ENCODE results near the gene BRWD1. TPM values are rescaled to one million over a fixed set of nuclear protein-coding genes. Genes with fewer than 3 reads are reported as not detected.
A peak's percentile ranks its signal among the peaks of the same experiment; 100 is the strongest.

BRWD1 gene
- total and polyA plus RNA-seq, 9 donors: 21.9 to 49.0 (median 29.6) TPM

- H3K27me3 ChIP-seq (ENCODE audit: control insufficient read depth, insufficient read depth, low read length): no peaks in the 10 kb centered on the region
- H3K27ac ChIP-seq (ENCODE audit: low read length): peak overlapping the region; percentile 94
- DNase-seq: no peak
- H3K36me3 ChIP-seq (ENCODE audit: control insufficient read depth, insufficient read depth, low read length): peaks cover 18% of the 10 kb centered on the region
- peaks cover 11% of the 10 kb centered on the region for H3K4me1 ChIP-seq (ENCODE audit: control insufficient read depth, insufficient read depth, low read length)
- H3K4me3 ChIP-seq (ENCODE audit: low read length): peak overlapping the region; percentile 80
- no peaks in the 10 kb centered on the region for H3K9me3 ChIP-seq (replicated peaks; ENCODE audit: control insufficient read depth, low read depth, low read length)
- WGBS (ENCODE audit: insufficient coverage): 0% methylated on average over 7 of the region's 11 CpGs
Measured at GRCh38 chr21:39348040-39348354, 34.6 kb upstream of the BRWD1 start.

GRCh38 chr21:39347537-39347936 lies 34.1 kb upstream of the BRWD1 start:
- WGBS (ENCODE audit: insufficient coverage): 22% methylated on average over 5 of the region's 10 CpGs
- H3K36me3 ChIP-seq (ENCODE audit: control insufficient read depth, insufficient read depth, low read length): peaks cover 18% of the 10 kb centered on the region
- H3K4me1 ChIP-seq (ENCODE audit: control insufficient read depth, insufficient read depth, low read length): peaks cover 11% of the 10 kb centered on the region
- H3K27me3 ChIP-seq (ENCODE audit: control insufficient read depth, insufficient read depth, low read length): no peaks in the 10 kb centered on the region
- no peaks in the 10 kb centered on the region for H3K9me3 ChIP-seq (replicated peaks; ENCODE audit: control insufficient read depth, low read depth, low read length)
- peak; percentile 18 for DNase-seq
- peak overlapping the region; percentile 80 for H3K4me3 ChIP-seq (ENCODE audit: low read length)
- H3K27ac ChIP-seq (ENCODE audit: low read length): peak overlapping the region; percentile 94

- WGBS (ENCODE audit: insufficient coverage): no CpG with 5 or more reads among the region's 7 CpGs
- peak; percentile 3 for DNase-seq
- Histone ChIP-seq H3K27me3 (ENCODE audit: control insufficient read depth, insufficient read depth, low read length) (no peaks in the 10 kb centered on the region), H3K4me1 (ENCODE audit: control insufficient read depth, insufficient read depth, low read length) (peaks cover 11% of the 10 kb centered on the region), H3K36me3 (ENCODE audit: control insufficient read depth, insufficient read depth, low read length) (peaks cover 21% of the 10 kb centered on the region), H3K4me3 (ENCODE audit: low read length) (no peak overlapping the region), H3K9me3 (replicated peaks; ENCODE audit: control insufficient read depth, low read depth, low read length) (no peaks in the 10 kb centered on the region), H3K27ac (ENCODE audit: low read length) (no peak overlapping the region)
Measured at GRCh38 chr21:39346671-39347331, 33.4 kb upstream of the BRWD1 start.

- H3K9me3 ChIP-seq (replicated peaks; ENCODE audit: control insufficient read depth, low read depth, low read length): no peaks in the 10 kb centered on the region
- H3K36me3 ChIP-seq (ENCODE audit: control insufficient read depth, insufficient read depth, low read length): peaks cover 26% of the 10 kb centered on the region
- no peak for DNase-seq
- no peak overlapping the region for H3K4me3 ChIP-seq (ENCODE audit: low read length)
- no CpG with 5 or more reads among the region's 3 CpGs for WGBS (ENCODE audit: insufficient coverage)
- peaks cover 11% of the 10 kb centered on the region for H3K4me1 ChIP-seq (ENCODE audit: control insufficient read depth, insufficient read depth, low read length)
- no peak overlapping the region for H3K27ac ChIP-seq (ENCODE audit: low read length)
- H3K27me3 ChIP-seq (ENCODE audit: control insufficient read depth, insufficient read depth, low read length): no peaks in the 10 kb centered on the region
Measured at GRCh38 chr21:39346206-39346605, 32.8 kb upstream of the BRWD1 start.

GRCh38 chr21:39345440-39345839 lies 32.0 kb upstream of the BRWD1 start:
- Histone ChIP-seq H3K4me3 (ENCODE audit: low read length) (no peak overlapping the region), H3K4me1 (ENCODE audit: control insufficient read depth, insufficient read depth, low read length) (peaks cover 11% of the 10 kb centered on the region), H3K36me3 (ENCODE audit: control insufficient read depth, insufficient read depth, low read length) (peaks cover 31% of the 10 kb centered on the region), H3K27ac (ENCODE audit: low read length) (no peak overlapping the region), H3K9me3 (replicated peaks; ENCODE audit: control insufficient read depth, low read depth, low read length) (no peaks in the 10 kb centered on the region), H3K27me3 (ENCODE audit: control insufficient read depth, insufficient read depth, low read length) (no peaks in the 10 kb centered on the region)
- DNase-seq: no peak
- WGBS (ENCODE audit: insufficient coverage): 80% methylated on average over 2 of the region's 6 CpGs

GRCh38 chr21:39344848-39345247 lies 31.4 kb upstream of the BRWD1 start:
- Histone ChIP-seq H3K27me3 (ENCODE audit: control insufficient read depth, insufficient read depth, low read length) (no peaks in the 10 kb centered on the region), H3K4me3 (ENCODE audit: low read length) (no peak overlapping the region), H3K36me3 (ENCODE audit: control insufficient read depth, insufficient read depth, low read length) (peaks cover 31% of the 10 kb centered on the region), H3K27ac (ENCODE audit: low read length) (no peak overlapping the region), H3K9me3 (replicated peaks; ENCODE audit: control insufficient read depth, low read depth, low read length) (no peaks in the 10 kb centered on the region), H3K4me1 (ENCODE audit: control insufficient read depth, insufficient read depth, low read length) (peaks cover 6% of the 10 kb centered on the region)
- WGBS (ENCODE audit: insufficient coverage): no CpG with 5 or more reads among the region's 5 CpGs
- no peak for DNase-seq

GRCh38 chr21:39341249-39341923 lies 28.0 kb upstream of the BRWD1 start:
- no peaks in the 10 kb centered on the region for H3K9me3 ChIP-seq (replicated peaks; ENCODE audit: control insufficient read depth, low read depth, low read length)
- H3K27me3 ChIP-seq (ENCODE audit: control insufficient read depth, insufficient read depth, low read length): no peaks in the 10 kb centered on the region
- DNase-seq: no peak
- peaks cover 28% of the 10 kb centered on the region for H3K36me3 ChIP-seq (ENCODE audit: control insufficient read depth, insufficient read depth, low read length)
- H3K4me3 ChIP-seq (ENCODE audit: low read length): no peak overlapping the region
- H3K4me1 ChIP-seq (ENCODE audit: control insufficient read depth, insufficient read depth, low read length): no peaks in the 10 kb centered on the region
- H3K27ac ChIP-seq (ENCODE audit: low read length): no peak overlapping the region
- 100% methylated on average over 1 of the region's 6 CpGs for WGBS (ENCODE audit: insufficient coverage)

- no peak for DNase-seq
- Histone ChIP-seq H3K9me3 (replicated peaks; ENCODE audit: control insufficient read depth, low read depth, low read length) (no peaks in the 10 kb centered on the region), H3K36me3 (ENCODE audit: control insufficient read depth, insufficient read depth, low read length) (peaks cover 28% of the 10 kb centered on the region), H3K27me3 (ENCODE audit: control insufficient read depth, insufficient read depth, low read length) (no peaks in the 10 kb centered on the region), H3K27ac (ENCODE audit: low read length) (no peak overlapping the region), H3K4me1 (ENCODE audit: control insufficient read depth, insufficient read depth, low read length) (no peaks in the 10 kb centered on the region), H3K4me3 (ENCODE audit: low read length) (no peak overlapping the region)
- 79% methylated on average over 5 of the region's 6 CpGs for WGBS (ENCODE audit: insufficient coverage)
Measured at GRCh38 chr21:39340687-39341086, 27.3 kb upstream of the BRWD1 start.

- no peak for DNase-seq
- Histone ChIP-seq H3K27me3 (ENCODE audit: control insufficient read depth, insufficient read depth, low read length) (no peaks in the 10 kb centered on the region), H3K4me1 (ENCODE audit: control insufficient read depth, insufficient read depth, low read length) (no peaks in the 10 kb centered on the region), H3K36me3 (ENCODE audit: control insufficient read depth, insufficient read depth, low read length) (peaks cover 22% of the 10 kb centered on the region), H3K9me3 (replicated peaks; ENCODE audit: control insufficient read depth, low read depth, low read length) (no peaks in the 10 kb centered on the region), H3K27ac (ENCODE audit: low read length) (no peak overlapping the region), H3K4me3 (ENCODE audit: low read length) (no peak overlapping the region)
- no CpG with 5 or more reads among the region's 2 CpGs for WGBS (ENCODE audit: insufficient coverage)
Measured at GRCh38 chr21:39339231-39339630, 25.8 kb upstream of the BRWD1 start.

GRCh38 chr21:39336457-39337008 lies 23.1 kb upstream of the BRWD1 start:
- H3K27ac ChIP-seq (ENCODE audit: low read length): no peak overlapping the region
- H3K27me3 ChIP-seq (ENCODE audit: control insufficient read depth, insufficient read depth, low read length): no peaks in the 10 kb centered on the region
- no peaks in the 10 kb centered on the region for H3K4me1 ChIP-seq (ENCODE audit: control insufficient read depth, insufficient read depth, low read length)
- no peaks in the 10 kb centered on the region for H3K9me3 ChIP-seq (replicated peaks; ENCODE audit: control insufficient read depth, low read depth, low read length)
- DNase-seq: no peak
- 20% methylated on average over 1 of the region's 13 CpGs for WGBS (ENCODE audit: insufficient coverage)
- H3K36me3 ChIP-seq (ENCODE audit: control insufficient read depth, insufficient read depth, low read length): peaks cover 8% of the 10 kb centered on the region
- no peak overlapping the region for H3K4me3 ChIP-seq (ENCODE audit: low read length)

Measured in muscle of leg (tissue), 11 donors.